Spleen (tissue), 7 donors: Measurements from ENCODE around the gene EYA2.

ENCODE experiments used
- POLR2AphosphoS5 ChIP-seq, 3 donors: sonication (generic); formaldehyde crosslinking; IDR thresholded peaks; one replicate each; pipeline ENCODE4 v1.5.1; 2017; ENCODE audit warnings: antibody characterized with exemption in 3 of 3
- TF ChIP-seq, protein P1 (sequence below), 11 experiments: fragments of 200-600 bp in 7 of 11; fragments of 450-650 bp in 4 of 11; sonication (generic) in 4 of 11; IDR thresholded peaks in 8 of 11; conservative IDR thresholded peaks in 3 of 11; 1 replicate in 7 of 11; 2 replicates in 4 of 11; pipeline versions ENCODE4 v1.4.0 to v1.8.0; 2016 to 2021; ENCODE audit warnings: antibody characterized with exemption in 11 of 11, inconsistent platforms in 4 of 11, mild to moderate bottlenecking in 1 of 11
- donor health status: DM: no; HTN: no; CAD: no; lungs with moderate emphysema.
- donor health status: DM: no; HTN: no; CAD: no.
- donor health status: DM: no; HTN: no; CAD: no.

DNA sequence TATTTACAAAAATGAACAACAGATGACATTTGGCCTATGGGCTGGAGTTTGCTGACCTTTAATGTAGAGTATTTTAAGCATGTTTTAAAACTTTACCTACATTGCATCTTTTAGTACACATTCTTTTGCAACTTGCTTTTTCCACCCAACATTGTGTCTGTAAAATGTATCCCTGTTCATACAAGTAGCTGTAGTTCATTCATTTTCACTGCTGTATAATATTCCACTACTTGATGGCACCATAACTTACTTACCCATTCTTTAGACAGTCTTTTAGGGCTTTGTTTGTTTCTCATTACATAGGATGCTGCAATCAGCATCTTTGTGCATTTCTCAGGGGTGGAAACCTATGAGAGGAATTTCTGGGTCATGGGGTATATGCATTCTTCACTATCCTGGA is 115.1 kb downstream of the EYA2 start:
- no peak for TF ChIP-seq POLR2AphosphoS5 (IDR thresholded peaks at IDR 0.05)
- TF ChIP-seq, protein P1, sequence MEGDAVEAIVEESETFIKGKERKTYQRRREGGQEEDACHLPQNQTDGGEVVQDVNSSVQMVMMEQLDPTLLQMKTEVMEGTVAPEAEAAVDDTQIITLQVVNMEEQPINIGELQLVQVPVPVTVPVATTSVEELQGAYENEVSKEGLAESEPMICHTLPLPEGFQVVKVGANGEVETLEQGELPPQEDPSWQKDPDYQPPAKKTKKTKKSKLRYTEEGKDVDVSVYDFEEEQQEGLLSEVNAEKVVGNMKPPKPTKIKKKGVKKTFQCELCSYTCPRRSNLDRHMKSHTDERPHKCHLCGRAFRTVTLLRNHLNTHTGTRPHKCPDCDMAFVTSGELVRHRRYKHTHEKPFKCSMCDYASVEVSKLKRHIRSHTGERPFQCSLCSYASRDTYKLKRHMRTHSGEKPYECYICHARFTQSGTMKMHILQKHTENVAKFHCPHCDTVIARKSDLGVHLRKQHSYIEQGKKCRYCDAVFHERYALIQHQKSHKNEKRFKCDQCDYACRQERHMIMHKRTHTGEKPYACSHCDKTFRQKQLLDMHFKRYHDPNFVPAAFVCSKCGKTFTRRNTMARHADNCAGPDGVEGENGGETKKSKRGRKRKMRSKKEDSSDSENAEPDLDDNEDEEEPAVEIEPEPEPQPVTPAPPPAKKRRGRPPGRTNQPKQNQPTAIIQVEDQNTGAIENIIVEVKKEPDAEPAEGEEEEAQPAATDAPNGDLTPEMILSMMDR (IDR thresholded peaks at IDR 0.05 in 8 of 11, conservative IDR thresholded peaks at IDR 0.05 in 3 of 11) = no peak
